H1 (cell line): Measurements from ENCODE around the gene KCNJ5. TPM values are rescaled to one million over a fixed set of nuclear protein-coding genes. Genes with fewer than 3 reads are reported as not detected.

Experiments
- RBBP5 ChIP-seq: IDR thresholded peaks from 2 replicates; pipeline ENCODE4 v1.7.1; 2012; ENCODE audit warnings: low read depth, mild to moderate bottlenecking, inconsistent platforms, low read length, moderate library complexity, borderline replicate concordance
- RNF2 ChIP-seq: fragments of 200-900, 300-1000 bp; sonication (generic); IDR thresholded peaks from 2 replicates; pipeline ENCODE4 v1.7.1; 2016; ENCODE audit warnings: borderline replicate concordance, low read depth, mild to moderate bottlenecking, antibody characterized with exemption, low read length; ENCODE audit not compliant: poor library complexity, severe bottlenecking; ENCODE audit errors: missing control alignments
- RXRA ChIP-seq: IDR thresholded peaks from 2 replicates; pipeline ENCODE4 v1.6.1; 2011; ENCODE audit warnings: low read depth, mild to moderate bottlenecking, low read length, moderate library complexity; ENCODE audit not compliant: insufficient read depth
- SIX5 ChIP-seq: IDR thresholded peaks from 2 replicates; pipeline ENCODE4 v1.6.1; 2011; ENCODE audit warnings: mild to moderate bottlenecking, low read depth, low read length
- TEAD4 ChIP-seq: IDR thresholded peaks from 2 replicates; pipeline ENCODE4 v1.6.1; 2012; ENCODE audit warnings: low read depth, low read length, inconsistent platforms, mixed read lengths
- USF2 ChIP-seq: IDR thresholded peaks from 2 replicates; pipeline ENCODE4 v1.6.1; 2011; ENCODE audit warnings: low read length, improper control_type of control experiment
- polyA plus RNA-seq, 7 experiments: library from polyadenylated mRNA; depleted of rRNA in 3 of 7; stranded (reverse) in 5 of 7; unstranded in 2 of 7; fragments of >200 nt in 5 of 7; fragments of 200-250 nt in 2 of 7; gene quantifications; 1 replicate in 5 of 7; 2 replicates in 1 of 7; 4 replicates in 1 of 7; pipeline versions ENCODE4 v1.2.1 to v1.2.3, GENCODE V29; 2011 to 2013; ENCODE audit warnings: missing spikeins in 2 of 7, mixed read lengths in 2 of 7
- total RNA-seq: library from RNA; stranded (reverse); fragmentation: NEBNext Ultra II Directional; extraction: Animal tissue kit (Norgen Biotek cat#: 25700); gene quantifications from 2 replicates; pipeline ENCODE4 v1.2.1, GENCODE V29; 2021

KCNJ5 gene
- total and polyA plus RNA-seq, 2 of the 8 experiments (the other 6 are each of a cell fraction or from before 2014, with no cell fraction given) = 0.05 TPM; not detected in 1

- TF ChIP-seq USF2 (no peak), SIX5 (no peak), RXRA (no peak), RBBP5 (no peak), RNF2 (no peak), TEAD4 (no peak)
Measured at GRCh38 chr11:128911239-128911638, 20.1 kb downstream of the KCNJ5 start (continued).
